Upper lobe of left lung (tissue), 4 donors: Measurements from ENCODE around the gene SELPLG.

Source experiments
- POLR2A ChIP-seq, 4 donors: fragments of 450-650 bp; IDR thresholded peaks; one replicate each; pipeline ENCODE4 v1.5.1; 2016 to 2017; ENCODE audit warnings: antibody characterized with exemption in 4 of 4, mild to moderate bottlenecking in 2 of 4
- TF ChIP-seq, protein P1 (sequence below), 6 experiments: fragments of 450-650 bp in 4 of 6; fragments of 200-600 bp in 2 of 6; sonication (generic) in 2 of 6; IDR thresholded peaks; one replicate each; pipeline ENCODE4 v1.5.1; 2016 to 2019; ENCODE audit warnings: antibody characterized with exemption in 6 of 6

DNA sequence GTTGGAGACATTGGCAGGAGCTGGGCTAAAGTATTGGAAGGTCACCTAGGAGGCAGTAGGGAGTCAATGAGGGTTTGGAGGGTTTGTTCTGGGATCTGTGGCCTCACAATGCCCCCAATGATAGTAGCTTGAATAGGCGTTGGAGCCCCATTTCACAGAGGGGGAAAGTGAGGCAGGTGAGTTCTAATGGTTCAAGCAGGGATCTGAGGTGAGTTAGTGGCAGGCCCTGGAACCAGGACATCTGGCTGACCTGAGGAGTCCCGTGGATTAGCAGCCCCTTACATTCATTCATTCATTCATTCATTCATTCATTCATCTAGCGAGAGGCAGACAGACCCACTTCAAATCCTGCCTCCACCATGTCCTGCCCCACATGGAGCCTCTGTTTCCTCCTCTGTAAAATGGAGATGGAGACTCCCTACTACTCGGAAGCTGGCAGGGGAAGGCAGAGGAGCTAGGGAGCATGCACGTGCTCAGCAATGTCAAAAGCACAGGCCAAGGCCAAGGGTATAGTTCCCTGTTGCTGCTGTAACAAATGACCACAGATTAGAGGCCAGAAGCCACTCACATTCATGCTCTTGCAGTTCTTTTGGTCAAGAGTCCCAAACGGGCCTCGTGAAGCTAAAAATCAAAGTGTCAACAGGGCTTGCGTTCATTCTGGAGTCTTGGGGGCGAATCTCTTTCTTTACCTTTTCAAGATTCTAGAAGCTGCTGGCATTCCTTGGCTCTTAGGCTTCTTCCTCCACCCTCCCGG lies 33.6 kb downstream of the SELPLG start:
- TF ChIP-seq POLR2A (IDR thresholded peaks at IDR 0.05): no peak
- TF ChIP-seq, protein P1, sequence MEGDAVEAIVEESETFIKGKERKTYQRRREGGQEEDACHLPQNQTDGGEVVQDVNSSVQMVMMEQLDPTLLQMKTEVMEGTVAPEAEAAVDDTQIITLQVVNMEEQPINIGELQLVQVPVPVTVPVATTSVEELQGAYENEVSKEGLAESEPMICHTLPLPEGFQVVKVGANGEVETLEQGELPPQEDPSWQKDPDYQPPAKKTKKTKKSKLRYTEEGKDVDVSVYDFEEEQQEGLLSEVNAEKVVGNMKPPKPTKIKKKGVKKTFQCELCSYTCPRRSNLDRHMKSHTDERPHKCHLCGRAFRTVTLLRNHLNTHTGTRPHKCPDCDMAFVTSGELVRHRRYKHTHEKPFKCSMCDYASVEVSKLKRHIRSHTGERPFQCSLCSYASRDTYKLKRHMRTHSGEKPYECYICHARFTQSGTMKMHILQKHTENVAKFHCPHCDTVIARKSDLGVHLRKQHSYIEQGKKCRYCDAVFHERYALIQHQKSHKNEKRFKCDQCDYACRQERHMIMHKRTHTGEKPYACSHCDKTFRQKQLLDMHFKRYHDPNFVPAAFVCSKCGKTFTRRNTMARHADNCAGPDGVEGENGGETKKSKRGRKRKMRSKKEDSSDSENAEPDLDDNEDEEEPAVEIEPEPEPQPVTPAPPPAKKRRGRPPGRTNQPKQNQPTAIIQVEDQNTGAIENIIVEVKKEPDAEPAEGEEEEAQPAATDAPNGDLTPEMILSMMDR (IDR thresholded peaks at IDR 0.05): no peak
